Neural cell (in vitro differentiated cells): ENCODE results near the gene SIM1. TPM values are rescaled to one million over a fixed set of nuclear protein-coding genes. Genes with fewer than 3 reads are reported as not detected.

Experiments
- H2AFZ ChIP-seq: fragments of 200-600, 300-800 bp; sonication (generic), shearing (Covaris generic); 2 replicates; pipeline ENCODE4 v1.6.0; 2014; ENCODE audit warnings: low read depth, mild to moderate bottlenecking, antibody characterized with exemption, low read length, moderate library complexity
- H3F3A ChIP-seq: fragments of 200-600 bp; shearing (Covaris generic); 2 replicates; pipeline ENCODE4 v1.6.1; 2016; ENCODE audit warnings: mild to moderate bottlenecking, moderate library complexity, mixed read lengths, antibody characterized with exemption, low read length; ENCODE audit not compliant: insufficient read depth, poor library complexity, severe bottlenecking
- H3K27ac ChIP-seq: fragments of 200-600, 300-800 bp; sonication (generic), shearing (Covaris generic); 2 replicates; pipeline ENCODE4 v1.5.1; 2014; ENCODE audit warnings: mild to moderate bottlenecking, low read length, moderate library complexity
- H3K27me3 ChIP-seq: fragments of 300-800, 200-600 bp; sonication (generic), shearing (Covaris generic); 2 replicates; pipeline ENCODE4 v1.6.0; 2014; ENCODE audit warnings: mild to moderate bottlenecking, low read depth, low read length, moderate library complexity; ENCODE audit not compliant: insufficient read depth
- H3K36me3 ChIP-seq: fragments of 300-800, 200-600 bp; sonication (generic), shearing (Covaris generic); 2 replicates; pipeline ENCODE4 v1.5.1; 2014; ENCODE audit warnings: mild to moderate bottlenecking, antibody characterized with exemption, low read length, moderate library complexity; ENCODE audit not compliant: insufficient read depth
- H3K4me2 ChIP-seq: fragments of 300-800, 200-600 bp; sonication (generic), shearing (Covaris generic); 2 replicates; pipeline ENCODE4 v1.6.0; 2014; ENCODE audit warnings: mild to moderate bottlenecking, low read length
- H3K4me3 ChIP-seq: fragments of 300-800, 200-600 bp; sonication (generic), shearing (Covaris generic); 2 replicates; pipeline ENCODE4 v1.5.1; 2014; ENCODE audit warnings: mild to moderate bottlenecking, low read length, moderate library complexity
- H3K79me2 ChIP-seq: fragments of 200-600 bp; shearing (Covaris generic); replicated peaks from 2 replicates; pipeline ENCODE4 v1.6.0; 2014; ENCODE audit warnings: mild to moderate bottlenecking, low read length, moderate library complexity; ENCODE audit not compliant: insufficient read depth
- H3K9ac ChIP-seq: fragments of 300-800, 200-600 bp; sonication (generic), shearing (Covaris generic); 2 replicates; pipeline ENCODE4 v1.6.1; 2016; ENCODE audit warnings: mild to moderate bottlenecking, low read length, mixed read lengths
- H3K9me2 ChIP-seq: fragments of 200-600 bp; shearing (Covaris generic); 2 replicates; pipeline ENCODE4 v1.6.1; 2016; ENCODE audit warnings: mild to moderate bottlenecking, low read length, mixed read lengths; ENCODE audit not compliant: insufficient read depth
- H3K9me3 ChIP-seq: fragments of 200-600, 300-800 bp; sonication (generic), shearing (Covaris generic); 2 replicates; pipeline ENCODE4 v1.6.1; 2016; ENCODE audit warnings: mild to moderate bottlenecking, mixed run types, low read length, moderate library complexity, mixed read lengths
- H4K20me1 ChIP-seq: fragments of 200-600 bp; shearing (Covaris generic); 2 replicates; pipeline ENCODE4 v1.6.1; 2016; ENCODE audit warnings: mild to moderate bottlenecking, mixed run types; ENCODE audit not compliant: insufficient read depth
- CTCF ChIP-seq: fragments of 450-650 bp; IDR thresholded peaks from 2 replicates; pipeline ENCODE4 v1.5.1; 2014; ENCODE audit warnings: antibody characterized with exemption, mild to moderate bottlenecking, moderate library complexity; ENCODE audit not compliant: poor library complexity, severe bottlenecking
- EP300 ChIP-seq: fragments of 450-650 bp; conservative IDR thresholded peaks from 2 replicates; pipeline ENCODE4 v1.6.1; 2014; ENCODE audit warnings: antibody characterized with exemption, mild to moderate bottlenecking, moderate library complexity; ENCODE audit not compliant: poor library complexity, severe bottlenecking
- EZH2 ChIP-seq: fragments of 200-600, 300-800 bp; shearing (Covaris generic), sonication (generic); IDR thresholded peaks from 2 replicates; pipeline ENCODE4 v1.6.1; 2014; ENCODE audit warnings: antibody characterized with exemption, low read length, borderline replicate concordance, mild to moderate bottlenecking; ENCODE audit not compliant: insufficient read depth, poor library complexity, severe bottlenecking
- MXI1 ChIP-seq: fragments of 450-650 bp; conservative IDR thresholded peaks from 2 replicates; pipeline ENCODE4 v1.6.1; 2014; ENCODE audit warnings: antibody characterized with exemption, mild to moderate bottlenecking; ENCODE audit not compliant: poor library complexity, severe bottlenecking
- POLR2AphosphoS5 ChIP-seq: IDR thresholded peaks from 2 replicates; pipeline ENCODE4 v1.6.1; 2012
- RAD21 ChIP-seq: fragments of 450-650 bp; conservative IDR thresholded peaks from 2 replicates; pipeline ENCODE4 v1.6.1; 2014; ENCODE audit warnings: antibody characterized with exemption, mild to moderate bottlenecking, moderate library complexity
- REST ChIP-seq: IDR thresholded peaks from 2 replicates; pipeline ENCODE4 v1.6.1; 2012; ENCODE audit warnings: borderline replicate concordance
- SMC3 ChIP-seq: fragments of 450-650 bp; conservative IDR thresholded peaks from 2 replicates; pipeline ENCODE4 v1.6.1; 2014; ENCODE audit warnings: antibody characterized with exemption, mild to moderate bottlenecking, moderate library complexity; ENCODE audit not compliant: poor library complexity
- TAF1 ChIP-seq: IDR thresholded peaks from 2 replicates; pipeline ENCODE4 v1.6.1; 2012; ENCODE audit warnings: low read depth
- polyA plus RNA-seq: library from polyadenylated mRNA; depleted of rRNA; stranded (reverse); fragments of >200 nt; gene quantifications from 2 replicates; pipeline ENCODE4 v1.2.3, GENCODE V29; 2014

Gene SIM1
- polyA plus RNA-seq, 1 donor from 2014 or later = not detected

- no peak overlapping the region for H2AFZ ChIP-seq
Observed at GRCh38 chr6:100343316-100344077, 121.2 kb downstream of the SIM1 start.

GRCh38 chr6:100342830-100343229, 121.9 kb downstream of the SIM1 start:
- Histone ChIP-seq H3K4me3 (no peak overlapping the region), H3K4me2 (no peak overlapping the region), H3K9me2 (no peaks in the 10 kb centered on the region), H2AFZ (no peak overlapping the region), H3K79me2 (no peaks in the 10 kb centered on the region), H3K9me3 (no peaks in the 10 kb centered on the region), H3K9ac (no peak overlapping the region), H3K27me3 (no peaks in the 10 kb centered on the region), H3K36me3 (no peaks in the 10 kb centered on the region), H4K20me1 (no peaks in the 10 kb centered on the region), H3K27ac (no peak overlapping the region), H3F3A (no peaks in the 10 kb centered on the region)
- TF ChIP-seq POLR2AphosphoS5 (no peak), RAD21 (no peak), SMC3 (no peak), REST (no peak), CTCF (no peak)

More at GRCh38 chr6:100343316-100344077, 121.2 kb downstream of the SIM1 start:
- H3K79me2 ChIP-seq = no peaks in the 10 kb centered on the region
- H3K27ac ChIP-seq = no peak overlapping the region
- H3K9ac ChIP-seq = no peak overlapping the region
- H3K9me2 ChIP-seq = no peaks in the 10 kb centered on the region
- TF ChIP-seq SMC3 = no peak
- TF ChIP-seq EZH2 = no peak
- no peak for TF ChIP-seq RAD21
- no peak for TF ChIP-seq TAF1
- no peak for TF ChIP-seq CTCF
- no peak for TF ChIP-seq POLR2AphosphoS5
- no peak for TF ChIP-seq REST
- TF ChIP-seq MXI1 = no peak
- no peak for TF ChIP-seq EP300
- no peaks in the 10 kb centered on the region for H3K9me3 ChIP-seq
- no peak overlapping the region for H3K4me2 ChIP-seq
- no peaks in the 10 kb centered on the region for H3K27me3 ChIP-seq
- H3K36me3 ChIP-seq = no peaks in the 10 kb centered on the region
- H3F3A ChIP-seq = peaks cover 2% of the 10 kb centered on the region
- H3K4me3 ChIP-seq = no peak overlapping the region
- no peaks in the 10 kb centered on the region for H4K20me1 ChIP-seq
